HCT116 (cell line): Measurements from ENCODE around the gene INMT. TPM values are rescaled to one million over a fixed set of nuclear protein-coding genes. Genes with fewer than 3 reads are reported as not detected.

Source experiments
- ATAC-seq: fragments of 200-7000 bp; cut with Tn5 transposase; 2 replicates; pipeline ENCODE4 v1.9.1; 2020; ENCODE audit warnings: mild to moderate bottlenecking, moderate library complexity
- BruUV-seq: library from RNA; stranded (reverse); fragments of 400-500 nt; replicated peaks from 2 replicates; lab custom pipeline; 2021; lab: Mats Ljungman, UMichigan
- CTCF ChIA-PET: fragments of 300-600 bp; sonication (Branson Sonifier 250); formaldehyde crosslinking; loops from one replicate; lab custom pipeline; 2021; ENCODE audit warnings: antibody characterized with exemption; lab: Charles Lee
- POLR2A ChIA-PET: fragments of 300-600, 350-600 bp; sonication (Branson Sonifier 250); formaldehyde crosslinking; loops from one replicate; lab custom pipeline; 2021; ENCODE audit warnings: antibody characterized with exemption; lab: Charles Lee
- RAD21 ChIA-PET, 2 experiments: fragments of 300-600 bp; sonication (Branson Sonifier 250); formaldehyde crosslinking; loops; one replicate each; lab custom pipeline; 2023; ENCODE audit warnings: low total read pairs in 2 of 2; ENCODE audit not compliant: uncharacterized antibody in 2 of 2, unreplicated experiment in 2 of 2, low non-redundant PET in 1 of 2; lab: Charles Lee
- DNase-seq: peaks from one replicate; pipeline ENCODE4 v3.0.0-alpha.2; 2010; ENCODE audit warnings: low read depth, low spot score
- H2AFZ ChIP-seq: fragments of 200-600 bp; shearing (Covaris generic), sonication (generic); 2 replicates; pipeline ENCODE4 v1.6.1; 2017; ENCODE audit warnings: low read depth, mixed run types, mixed read lengths, antibody characterized with exemption, low read length; ENCODE audit not compliant: poor library complexity, severe bottlenecking
- H3K27ac ChIP-seq: 2 replicates; pipeline ENCODE4 v1.5.1; 2012; ENCODE audit warnings: low read depth, low read length
- H3K27me3 ChIP-seq: fragments of 200-600 bp; sonication (generic); 2 replicates; pipeline ENCODE4 v1.6.1; 2016; ENCODE audit warnings: mixed run types, low read length, mixed read lengths; ENCODE audit not compliant: insufficient read depth
- H3K36me3 ChIP-seq, 2 experiments: fragments of 200-500 bp in 1 of 2; fragments of 200-600 bp in 1 of 2; sonication (Bioruptor generic) in 1 of 2; sonication (generic) in 1 of 2; 2 replicates each; pipeline versions ENCODE4 v1.5.1 to v1.6.1; 2014 to 2016; ENCODE audit warnings: low read length in 2 of 2, inconsistent platforms in 1 of 2, mixed read lengths in 1 of 2, mixed run types in 1 of 2; ENCODE audit not compliant: insufficient read depth in 2 of 2, control insufficient read depth in 1 of 2
- H3K4me1 ChIP-seq, 2 experiments: fragments of 200-600 bp in 1 of 2; sonication (generic) in 1 of 2; 2 replicates each; pipeline versions ENCODE4 v1.5.1 to v1.6.1; 2012 to 2017; ENCODE audit warnings: low read length in 2 of 2, inconsistent platforms in 1 of 2, mild to moderate bottlenecking in 1 of 2, mixed read lengths in 1 of 2, mixed run types in 1 of 2, moderate library complexity in 1 of 2; ENCODE audit not compliant: insufficient read depth in 2 of 2, control insufficient read depth in 1 of 2
- H3K4me2 ChIP-seq: fragments of 200-600 bp; sonication (generic); 2 replicates; pipeline ENCODE4 v1.6.1; 2017; ENCODE audit warnings: mixed run types, low read length, mixed read lengths
- H3K4me3 ChIP-seq, 2 experiments: fragments of 200-600 bp in 1 of 2; sonication (generic) in 1 of 2; replicated peaks in 1 of 2; 2 replicates each; pipeline ENCODE4 v1.5.1; 2011 to 2016; ENCODE audit warnings: low read length in 2 of 2, control low read depth in 1 of 2, low read depth in 1 of 2, mild to moderate bottlenecking in 1 of 2, mixed read lengths in 1 of 2, mixed run types in 1 of 2
- H3K79me2 ChIP-seq: fragments of 200-600 bp; sonication (generic); 2 replicates; pipeline ENCODE4 v1.6.1; 2017; ENCODE audit warnings: mild to moderate bottlenecking, mixed run types, low read length, moderate library complexity, mixed read lengths; ENCODE audit not compliant: insufficient read depth
- H3K9ac ChIP-seq: fragments of 200-600 bp; sonication (generic); 2 replicates; pipeline ENCODE4 v1.6.1; 2016; ENCODE audit warnings: low read length, mixed read lengths
- H3K9me2 ChIP-seq: fragments of 200-600 bp; sonication (generic), shearing (Covaris generic); 2 replicates; pipeline ENCODE4 v1.6.1; 2017; ENCODE audit warnings: mixed run types, mild to moderate bottlenecking, moderate library complexity; ENCODE audit not compliant: insufficient read depth
- H3K9me3 ChIP-seq, 2 experiments: fragments of 200-500 bp in 1 of 2; fragments of 200-600 bp in 1 of 2; sonication (Bioruptor generic) in 1 of 2; sonication (generic) in 1 of 2; 2 replicates each; pipeline ENCODE4 v1.6.1; 2014 to 2017; ENCODE audit warnings: low read length in 2 of 2, mixed read lengths in 2 of 2, inconsistent platforms in 1 of 2, low read depth in 1 of 2, mild to moderate bottlenecking in 1 of 2, mixed run types in 1 of 2, moderate library complexity in 1 of 2; ENCODE audit not compliant: control insufficient read depth in 1 of 2, insufficient read depth in 1 of 2
- H4K20me1 ChIP-seq: fragments of 200-600 bp; sonication (generic), shearing (Covaris generic); 2 replicates; pipeline ENCODE4 v1.6.1; 2017; ENCODE audit warnings: mixed run types, mild to moderate bottlenecking, moderate library complexity; ENCODE audit not compliant: insufficient read depth
- ATF3 ChIP-seq: IDR thresholded peaks from 2 replicates; pipeline ENCODE4 v1.6.1; 2012
- CEBPB ChIP-seq: IDR thresholded peaks from 2 replicates; pipeline ENCODE4 v1.6.1; 2012; ENCODE audit warnings: low read depth
- CTCF ChIP-seq, 3 experiments: fragments of 200-600 bp in 1 of 3; sonication (generic) in 1 of 3; IDR thresholded peaks in 2 of 3; conservative IDR thresholded peaks in 1 of 3; 2 replicates each; pipeline ENCODE4 v1.5.1; 2012 to 2017; ENCODE audit warnings: low read depth in 2 of 3, low read length in 2 of 3, antibody characterized with exemption in 1 of 3, borderline replicate concordance in 1 of 3, control low read depth in 1 of 3, mild to moderate bottlenecking in 1 of 3, mixed read lengths in 1 of 3, mixed run types in 1 of 3, moderate library complexity in 1 of 3; ENCODE audit not compliant: insufficient read depth in 1 of 3
- EGR1 ChIP-seq: IDR thresholded peaks from 2 replicates; pipeline ENCODE4 v1.6.1; 2012; ENCODE audit warnings: low read depth
- EZH2 ChIP-seq: fragments of 200-600 bp; sonication (generic); IDR thresholded peaks from 2 replicates; pipeline ENCODE4 v1.6.1; 2017; ENCODE audit warnings: antibody characterized with exemption, mixed run types
- EZH2phosphoT487 ChIP-seq: fragments of 200-600 bp; IDR thresholded peaks from 2 replicates; pipeline ENCODE4 v1.6.1; 2018; ENCODE audit warnings: antibody characterized with exemption, borderline replicate concordance
- FOSL1 ChIP-seq: IDR thresholded peaks from 2 replicates; pipeline ENCODE4 v1.6.1; 2012; ENCODE audit warnings: low read depth
- JUND ChIP-seq: IDR thresholded peaks from 2 replicates; pipeline ENCODE4 v1.6.1; 2012
- POLR2A ChIP-seq: IDR thresholded peaks from 2 replicates; pipeline ENCODE4 v1.7.0; 2011; ENCODE audit warnings: borderline replicate concordance; ENCODE audit not compliant: insufficient read depth, insufficient read length; ENCODE audit errors: extremely low read depth
- POLR2AphosphoS5 ChIP-seq: IDR thresholded peaks from 2 replicates; pipeline ENCODE4 v1.6.1; 2011; ENCODE audit warnings: mild to moderate bottlenecking, low read depth, low read length, moderate library complexity
- RAD21 ChIP-seq: IDR thresholded peaks from 2 replicates; pipeline ENCODE4 v1.6.1; 2012; ENCODE audit warnings: low read depth, mild to moderate bottlenecking
- REST ChIP-seq: IDR thresholded peaks from 2 replicates; pipeline ENCODE4 v1.6.1; 2012; ENCODE audit warnings: low read depth
- SIN3A ChIP-seq: IDR thresholded peaks from 2 replicates; pipeline ENCODE4 v1.6.1; 2012; ENCODE audit warnings: low read depth
- SP1 ChIP-seq: IDR thresholded peaks from 2 replicates; pipeline ENCODE4 v1.6.1; 2012; ENCODE audit warnings: low read depth
- SRF ChIP-seq: IDR thresholded peaks from 2 replicates; pipeline ENCODE4 v1.6.1; 2012; ENCODE audit warnings: low read depth
- TCF7L2 ChIP-seq: IDR thresholded peaks from 2 replicates; pipeline ENCODE4 v1.7.0; 2011; ENCODE audit warnings: borderline replicate concordance, inconsistent platforms; ENCODE audit not compliant: insufficient read depth, insufficient read length; ENCODE audit errors: extremely low read depth
- ZBTB33 ChIP-seq: IDR thresholded peaks from 2 replicates; pipeline ENCODE4 v1.6.1; 2011; ENCODE audit warnings: mild to moderate bottlenecking, low read length, moderate library complexity; ENCODE audit not compliant: insufficient replicate concordance; ENCODE audit errors: extremely low read depth
- ZFX ChIP-seq: fragments of 450-650 bp; IDR thresholded peaks from 2 replicates; pipeline ENCODE4 v1.6.1; 2017
- ZNF274 ChIP-seq: fragments of 200-500 bp; sonication (Bioruptor generic); IDR thresholded peaks from 2 replicates; pipeline ENCODE4 v1.6.1; 2014; ENCODE audit warnings: mild to moderate bottlenecking, low read depth, low read length, inconsistent platforms
- intact Hi-C: fragments of 100-400 bp; cut with micrococcal nuclease; formaldehyde crosslinking; loops from 2 replicates; pipeline ENCODE4 v1.10.0; 2022
- total RNA-seq: library from RNA; stranded (reverse); gene quantifications from one replicate; pipeline ENCODE4 v1.2.1, GENCODE V29; 2021; ENCODE audit not compliant: unreplicated experiment

Gene INMT
- total RNA-seq, 1 experiment from 2014 or later, result 0.32 TPM

GRCh38 chr7:30708412-30708811 lies 43.5 kb upstream of the INMT start:
- Histone ChIP-seq H3K9me3 (no peaks in the 10 kb centered on the region), H3K27ac (no peak overlapping the region), H3K79me2 (no peaks in the 10 kb centered on the region), H4K20me1 (no peaks in the 10 kb centered on the region), H3K9ac (no peak overlapping the region), H3K27me3 (no peaks in the 10 kb centered on the region), H3K4me3 (no peak overlapping the region), H3K4me2 (no peak overlapping the region), H2AFZ (no peak overlapping the region), H3K36me3 (no peaks in the 10 kb centered on the region), H3K4me1 (no peaks in the 10 kb centered on the region), H3K9me2 (no peaks in the 10 kb centered on the region)
- RAD21 ChIA-PET, result no interaction called here
- DNase-seq, result no peak
- no TSS peak for BruUV-seq
- no peak for TF ChIP-seq RAD21
- TF ChIP-seq ATF3, result no peak
- no peak for TF ChIP-seq CTCF (IDR thresholded peaks at IDR 0.05 in 2 of 3, conservative IDR thresholded peaks at IDR 0.05 in 1 of 3; ENCODE audit: borderline replicate concordance in 1 of 3, insufficient read depth in 1 of 3, low read depth in 2 of 3, low read length in 2 of 3)
- no peak for TF ChIP-seq ZBTB33
- no peak for TF ChIP-seq FOSL1
- TF ChIP-seq CEBPB, result no peak
- TF ChIP-seq SIN3A, result no peak
- TF ChIP-seq REST, result no peak
- no peak for TF ChIP-seq EZH2phosphoT487
- no peak for TF ChIP-seq SP1
- TF ChIP-seq EZH2, result no peak
- no peak for TF ChIP-seq POLR2AphosphoS5
- TF ChIP-seq SRF, result no peak
- no peak for TF ChIP-seq POLR2A
- no peak for TF ChIP-seq EGR1
- TF ChIP-seq TCF7L2, result no peak
- no peak for TF ChIP-seq ZFX
- TF ChIP-seq JUND, result no peak
- no peak for TF ChIP-seq ZNF274
- intact Hi-C loops, result no loop called here
- CTCF ChIA-PET, result no interaction called here
- ATAC-seq, result no peak
- POLR2A ChIA-PET, result no interaction called here
